Liver (tissue), 9 donors: ENCODE results near the gene LSR. TPM values are rescaled to one million over a fixed set of nuclear protein-coding genes. Genes with fewer than 3 reads are reported as not detected.
"Not testable (repeated sequence)": the region's sequence is repeated elsewhere in the genome, so short reads cannot be mapped to it uniquely, and the experiment has no call there.

Experiments
- DNase-seq: peaks from one replicate; pipeline ENCODE4 v3.0.0-alpha.2; 2017; ENCODE audit warnings: low spot score
- H3K27ac ChIP-seq, 2 donors: one replicate each; pipeline ENCODE4 v1.7.0; 2013; ENCODE audit warnings: inconsistent platforms in 2 of 2, low read length in 2 of 2, control low read depth in 1 of 2, low read depth in 1 of 2, mild to moderate bottlenecking in 1 of 2
- H3K27me3 ChIP-seq, 4 donors: one replicate each; pipeline versions ENCODE4 v1.6.1 to v1.7.0; 2013; ENCODE audit warnings: low read length in 3 of 4, inconsistent platforms in 1 of 4, mild to moderate bottlenecking in 1 of 4, moderate library complexity in 1 of 4; ENCODE audit not compliant: control insufficient read depth in 4 of 4, insufficient read depth in 4 of 4
- H3K36me3 ChIP-seq, 4 donors: one replicate each; pipeline versions ENCODE4 v1.6.1 to v1.7.0; 2013; ENCODE audit warnings: low read length in 3 of 4, mild to moderate bottlenecking in 3 of 4, low read depth in 1 of 4, moderate library complexity in 1 of 4; ENCODE audit not compliant: control insufficient read depth in 4 of 4, insufficient read depth in 3 of 4
- H3K4me1 ChIP-seq, 4 donors: one replicate each; pipeline versions ENCODE4 v1.6.1 to v1.7.0; 2013; ENCODE audit warnings: low read length in 3 of 4, mild to moderate bottlenecking in 3 of 4, moderate library complexity in 1 of 4; ENCODE audit not compliant: control insufficient read depth in 4 of 4, insufficient read depth in 4 of 4
- H3K4me3 ChIP-seq, 3 donors: one replicate each; pipeline versions ENCODE4 v1.6.1 to v1.7.0; 2013; ENCODE audit warnings: low read length in 3 of 3, control low read depth in 1 of 3, low read depth in 1 of 3, mild to moderate bottlenecking in 1 of 3
- H3K9ac ChIP-seq, 2 donors: one replicate each; pipeline ENCODE4 v1.7.0; 2013; ENCODE audit warnings: low read length in 2 of 2, mild to moderate bottlenecking in 2 of 2, moderate library complexity in 2 of 2, control low read depth in 1 of 2, low read depth in 1 of 2
- H3K9me3 ChIP-seq, 4 donors: one replicate each; pipeline versions ENCODE4 v1.6.1 to v1.7.0; 2013; ENCODE audit warnings: low read length in 3 of 4; ENCODE audit not compliant: control insufficient read depth in 4 of 4
- ATF3 ChIP-seq: IDR thresholded peaks from 2 replicates; pipeline ENCODE4 v1.6.1; 2016; ENCODE audit warnings: antibody characterized with exemption
- CTCF ChIP-seq: fragments of 150-350 bp; IDR thresholded peaks from 2 replicates; pipeline ENCODE4 v1.5.1; 2017; ENCODE audit warnings: improper control_type of control experiment, low read depth, low read length; ENCODE audit not compliant: missing input control
- FOXA1 ChIP-seq: IDR thresholded peaks from 2 replicates; pipeline ENCODE4 v1.6.1; 2016; ENCODE audit warnings: antibody characterized with exemption
- FOXA2 ChIP-seq: IDR thresholded peaks from 2 replicates; pipeline ENCODE4 v1.6.1; 2016; ENCODE audit warnings: antibody characterized with exemption
- GABPA ChIP-seq, 2 donors: IDR thresholded peaks in 1 of 2; conservative IDR thresholded peaks in 1 of 2; 2 replicates each; pipeline ENCODE4 v1.6.1; 2016; ENCODE audit warnings: antibody characterized with exemption in 2 of 2, mild to moderate bottlenecking in 1 of 2, moderate library complexity in 1 of 2
- HNF4A ChIP-seq, 2 donors: conservative IDR thresholded peaks; 2 replicates each; pipeline ENCODE4 v1.6.1; 2016; ENCODE audit warnings: antibody characterized with exemption in 2 of 2, mild to moderate bottlenecking in 2 of 2
- HNF4G ChIP-seq: IDR thresholded peaks from 2 replicates; pipeline ENCODE4 v1.6.1; 2016; ENCODE audit warnings: antibody characterized with exemption
- JUND ChIP-seq, 2 donors: IDR thresholded peaks; 2 replicates each; pipeline ENCODE4 v1.6.1; 2016; ENCODE audit warnings: antibody characterized with exemption in 2 of 2
- MAX ChIP-seq: IDR thresholded peaks from 2 replicates; pipeline ENCODE4 v1.6.1; 2016; ENCODE audit warnings: antibody characterized with exemption
- NR2F2 ChIP-seq: IDR thresholded peaks from 2 replicates; pipeline ENCODE4 v1.6.1; 2016; ENCODE audit warnings: antibody characterized with exemption
- RAD21 ChIP-seq, 2 donors: IDR thresholded peaks; 2 replicates each; pipeline ENCODE4 v1.6.1; 2016; ENCODE audit warnings: antibody characterized with exemption in 2 of 2, mild to moderate bottlenecking in 2 of 2
- REST ChIP-seq: IDR thresholded peaks from 2 replicates; pipeline ENCODE4 v1.6.1; 2016; ENCODE audit warnings: antibody characterized with exemption, mild to moderate bottlenecking
- RXRA ChIP-seq, 2 donors: IDR thresholded peaks; 2 replicates each; pipeline ENCODE4 v1.6.1; 2017 to 2018; ENCODE audit warnings: antibody characterized with exemption in 2 of 2, mild to moderate bottlenecking in 1 of 2
- SP1 ChIP-seq: IDR thresholded peaks from 2 replicates; pipeline ENCODE4 v1.6.1; 2018; ENCODE audit warnings: antibody characterized with exemption, mild to moderate bottlenecking
- YY1 ChIP-seq: IDR thresholded peaks from 2 replicates; pipeline ENCODE4 v1.6.1; 2016; ENCODE audit warnings: antibody characterized with exemption, mild to moderate bottlenecking
- ZBTB33 ChIP-seq: IDR thresholded peaks from 2 replicates; pipeline ENCODE4 v1.6.1; 2016; ENCODE audit warnings: antibody characterized with exemption
- WGBS: extraction: QIAGEN DNeasy Blood & Tissue Kit; methylation state at CpG from one replicate; pipeline ENCODE4 v1.1.7; 2013; 5-methylcytosine and 5-hydroxymethylcytosine counted together
- polyA plus RNA-seq, 2 donors: library from polyadenylated mRNA; stranded (reverse) in 1 of 2; unstranded in 1 of 2; fragments of 200-250 nt in 1 of 2; fragments of >200 nt in 1 of 2; fragmentation: Nextera tagmentation in 1 of 2; extraction: Ambion mirVana in 1 of 2; gene quantifications; one replicate each; pipeline versions ENCODE4 v1.2.1 to v1.2.3, GENCODE V29; 2013 to 2015
- total RNA-seq, 2 donors: library from RNA; depleted of rRNA; stranded (reverse); fragments of >200 nt; gene quantifications; one replicate each; pipeline ENCODE4 v1.2.3, GENCODE V29; 2014
- donor health status: healthy.
- donor health status: healthy.
- donor health status: healthy.
- donor health status: healthy.
- donor health status: healthy.

Gene LSR
- total and polyA plus RNA-seq, 4 donors = 33.7 to 150 (median 48.0) TPM

- no peaks in the 10 kb centered on the region for H3K9me3 ChIP-seq
- no peaks in the 10 kb centered on the region for H3K4me1 ChIP-seq
- DNase-seq = no peak
- H3K27me3 ChIP-seq = no peaks in the 10 kb centered on the region
- no peaks in the 10 kb centered on the region for H3K36me3 ChIP-seq
- TF ChIP-seq FOXA2 (no peak), GABPA (IDR thresholded peaks at IDR 0.05 in 1 of 2, conservative IDR thresholded peaks at IDR 0.05 in 1 of 2) (no peak), MAX (no peak), HNF4G (no peak), SP1 (peak; percentile 12)
- 63% methylated on average over 3 of the region's 3 CpGs for WGBS
- no peak overlapping the region for H3K27ac ChIP-seq
- H3K9ac ChIP-seq = no peak overlapping the region
- H3K4me3 ChIP-seq = no peak overlapping the region
Observed at GRCh38 chr19:35220315-35220921, 28.4 kb upstream of the LSR start.

- H3K9me3 ChIP-seq, H3K36me3 ChIP-seq, DNase-seq, H3K4me3 ChIP-seq, H3K27ac ChIP-seq, H3K4me1 ChIP-seq, H3K9ac ChIP-seq, H3K27me3 ChIP-seq: not testable (repeated sequence)
- WGBS = 94% methylated on average over 4 of the region's 4 CpGs
Observed at GRCh38 chr19:35220973-35221590, 27.7 kb upstream of the LSR start.

- no peak overlapping the region for H3K4me3 ChIP-seq
- 82% methylated on average over 7 of the region's 7 CpGs for whole genome bisulfite sequencing
- TF ChIP-seq HNF4A (conservative IDR thresholded peaks at IDR 0.05) = no peak
- no peak for TF ChIP-seq REST
- TF ChIP-seq SP1 = no peak
- TF ChIP-seq JUND (IDR thresholded peaks at IDR 0.05) = no peak
- TF ChIP-seq FOXA2 = no peak
- no peak for TF ChIP-seq CTCF
- no peak for TF ChIP-seq YY1
- TF ChIP-seq FOXA1 = no peak
- TF ChIP-seq ZBTB33 = no peak
- TF ChIP-seq RAD21 (IDR thresholded peaks at IDR 0.05) = no peak
- TF ChIP-seq ATF3 = no peak
- no peak for TF ChIP-seq RXRA (IDR thresholded peaks at IDR 0.05)
- TF ChIP-seq NR2F2 = no peak
- TF ChIP-seq GABPA (IDR thresholded peaks at IDR 0.05 in 1 of 2, conservative IDR thresholded peaks at IDR 0.05 in 1 of 2) = no peak
- H3K27ac ChIP-seq = no peak overlapping the region
- no peaks in the 10 kb centered on the region for H3K4me1 ChIP-seq
- no peak overlapping the region for H3K9ac ChIP-seq
- H3K9me3 ChIP-seq = no peaks in the 10 kb centered on the region
- H3K27me3 ChIP-seq = no peaks in the 10 kb centered on the region
- no peaks in the 10 kb centered on the region for H3K36me3 ChIP-seq
- DNase-seq = no peak
Observed at GRCh38 chr19:35222373-35223015, 26.3 kb upstream of the LSR start.
